Testis (tissue), 3 donors: Measurements from ENCODE around the gene MED17. TPM values are rescaled to one million over a fixed set of nuclear protein-coding genes. Genes with fewer than 3 reads are reported as not detected.

Experiments used
- DNase-seq: peaks from one replicate; pipeline ENCODE4 v3.0.0-alpha.2; 2019
- H3K27ac ChIP-seq, 2 donors: fragments of 200-600 bp; sonication (generic); one replicate each; pipeline ENCODE4 v1.5.1; 2019
- H3K27me3 ChIP-seq: fragments of 200-600 bp; sonication (generic); one replicate; pipeline ENCODE4 v1.5.1; 2019
- H3K36me3 ChIP-seq: fragments of 200-600 bp; sonication (generic); one replicate; pipeline ENCODE4 v1.5.1; 2017; ENCODE audit warnings: low read depth; ENCODE audit errors: missing control alignments
- H3K4me1 ChIP-seq: fragments of 200-600 bp; sonication (generic); one replicate; pipeline ENCODE4 v1.5.1; 2019
- H3K4me3 ChIP-seq, 2 donors: fragments of 200-600 bp; sonication (generic); one replicate each; pipeline ENCODE4 v1.5.1; 2017 to 2019
- H3K9me3 ChIP-seq: fragments of 200-600 bp; sonication (generic); one replicate; pipeline ENCODE4 v1.5.1; 2017
- POLR2A ChIP-seq: fragments of 450-650 bp; IDR thresholded peaks from one replicate; pipeline ENCODE4 v1.6.1; 2017; ENCODE audit warnings: antibody characterized with exemption, mild to moderate bottlenecking, moderate library complexity
- WGBS, 2 donors: methylation state at CpG; one replicate each; pipeline ENCODE4 v1.1.5; 2018; 5-methylcytosine and 5-hydroxymethylcytosine counted together
- intact Hi-C: fragments of 100-400 bp; cut with DNase I; formaldehyde crosslinking; loops from one replicate; pipeline ENCODE4 v1.15.1; 2023; ENCODE audit warnings: low total_unique reads
- polyA plus RNA-seq: library from polyadenylated mRNA; stranded (reverse); fragments of 350-450 nt; fragmentation: Illumina TruSeq; extraction: RNeasy Lipid Tissue Mini Kit (QIAGEN cat#74804); gene quantifications from one replicate; pipeline ENCODE4 v1.2.3, GENCODE V29; 2014; ENCODE audit warnings: low read depth, low replicate concordance; ENCODE audit not compliant: insufficient read depth
- total RNA-seq, 2 donors: library from RNA; depleted of rRNA; stranded (reverse); fragments of >200 nt; gene quantifications; one replicate each; pipeline ENCODE4 v1.2.3, GENCODE V29; 2016
- TF ChIP-seq, protein P1 (sequence below), 3 experiments: fragments of 450-650 bp in 2 of 3; fragments of 200-600 bp in 1 of 3; sonication (generic) in 1 of 3; IDR thresholded peaks; one replicate each; pipeline ENCODE4 v1.5.1; 2016 to 2019; ENCODE audit warnings: antibody characterized with exemption in 3 of 3, mild to moderate bottlenecking in 2 of 3, moderate library complexity in 1 of 3

Gene MED17
- total and polyA plus RNA-seq, 3 donors from 2014 or later, result 22.4 to 29.8 (median 23.2) TPM

DNA sequence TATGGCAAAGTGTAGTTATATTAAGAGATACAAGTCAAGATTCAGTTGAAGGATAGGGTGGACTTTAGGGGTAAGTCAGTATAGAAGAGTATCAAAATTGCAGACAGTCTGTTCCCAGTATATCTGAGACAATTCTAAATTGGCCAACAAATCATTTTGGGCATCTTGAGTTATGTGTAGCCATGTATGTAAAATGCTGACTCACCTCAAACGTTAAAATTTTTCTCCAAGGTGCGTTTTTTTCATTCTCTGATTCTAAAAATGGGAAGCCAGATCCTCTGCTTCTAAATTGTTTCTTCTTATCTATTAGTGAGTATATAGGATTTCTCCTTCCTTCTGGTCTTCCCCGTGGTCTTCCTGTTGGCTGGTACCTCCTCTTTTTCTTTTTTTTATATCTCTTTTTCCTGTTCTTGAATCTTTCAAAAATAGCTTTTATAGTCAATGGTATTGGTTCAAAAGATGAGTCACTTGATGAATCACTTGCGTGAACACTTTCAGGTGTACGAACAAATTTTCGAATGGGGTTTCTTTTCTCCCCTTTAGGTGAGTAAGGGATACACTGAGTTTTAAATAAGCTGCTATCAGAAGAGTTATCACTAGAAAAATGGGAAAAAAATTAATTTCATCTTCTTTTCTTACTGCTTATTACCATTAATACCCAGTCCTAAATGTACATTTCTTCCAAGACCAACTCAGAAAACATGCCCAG is 46.0 kb upstream of the MED17 start:
- no peak overlapping the region for H3K27ac ChIP-seq
- intact Hi-C loops, result no loop called here
- H3K9me3 ChIP-seq, result no peaks in the 10 kb centered on the region
- H3K36me3 ChIP-seq, result no peaks in the 10 kb centered on the region
- H3K4me1 ChIP-seq, result peaks cover 13% of the 10 kb centered on the region
- H3K4me3 ChIP-seq, result no peak overlapping the region
- H3K27me3 ChIP-seq, result no peaks in the 10 kb centered on the region
- DNase-seq, result no peak
- TF ChIP-seq, protein P1, sequence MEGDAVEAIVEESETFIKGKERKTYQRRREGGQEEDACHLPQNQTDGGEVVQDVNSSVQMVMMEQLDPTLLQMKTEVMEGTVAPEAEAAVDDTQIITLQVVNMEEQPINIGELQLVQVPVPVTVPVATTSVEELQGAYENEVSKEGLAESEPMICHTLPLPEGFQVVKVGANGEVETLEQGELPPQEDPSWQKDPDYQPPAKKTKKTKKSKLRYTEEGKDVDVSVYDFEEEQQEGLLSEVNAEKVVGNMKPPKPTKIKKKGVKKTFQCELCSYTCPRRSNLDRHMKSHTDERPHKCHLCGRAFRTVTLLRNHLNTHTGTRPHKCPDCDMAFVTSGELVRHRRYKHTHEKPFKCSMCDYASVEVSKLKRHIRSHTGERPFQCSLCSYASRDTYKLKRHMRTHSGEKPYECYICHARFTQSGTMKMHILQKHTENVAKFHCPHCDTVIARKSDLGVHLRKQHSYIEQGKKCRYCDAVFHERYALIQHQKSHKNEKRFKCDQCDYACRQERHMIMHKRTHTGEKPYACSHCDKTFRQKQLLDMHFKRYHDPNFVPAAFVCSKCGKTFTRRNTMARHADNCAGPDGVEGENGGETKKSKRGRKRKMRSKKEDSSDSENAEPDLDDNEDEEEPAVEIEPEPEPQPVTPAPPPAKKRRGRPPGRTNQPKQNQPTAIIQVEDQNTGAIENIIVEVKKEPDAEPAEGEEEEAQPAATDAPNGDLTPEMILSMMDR (IDR thresholded peaks at IDR 0.05), result no peak
- TF ChIP-seq POLR2A, result no peak
- 70 to 72% methylated on average over 6 of the region's 6 CpGs for WGBS, 2 donors

DNA sequence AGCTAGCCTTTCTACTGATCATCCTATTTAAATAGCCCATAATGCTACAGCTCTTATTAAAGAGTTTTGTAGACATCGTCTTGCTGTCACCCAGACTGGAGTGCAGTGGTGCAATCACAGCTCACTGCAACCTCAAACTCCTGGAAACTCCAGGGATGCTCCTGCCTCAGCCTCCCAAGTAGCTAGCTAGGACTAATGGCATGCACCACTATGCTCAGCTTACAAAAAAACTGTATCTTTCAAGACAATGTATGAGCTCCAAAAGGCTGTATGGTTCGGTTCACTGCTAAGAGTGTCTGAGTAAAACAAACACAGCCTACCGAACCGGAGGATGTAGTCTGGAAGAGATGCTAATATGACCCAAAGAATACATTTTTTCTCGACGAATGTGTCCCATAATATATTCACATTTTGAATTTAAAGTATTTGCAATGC is 45.4 kb upstream of the MED17 start:
- Histone ChIP-seq H3K4me1 (peaks cover 13% of the 10 kb centered on the region), H3K4me3 (no peak overlapping the region), H3K27me3 (no peaks in the 10 kb centered on the region), H3K27ac (no peak overlapping the region), H3K36me3 (no peaks in the 10 kb centered on the region), H3K9me3 (no peaks in the 10 kb centered on the region)
- intact Hi-C loops, result no loop called here
- TF ChIP-seq POLR2A, result no peak
- TF ChIP-seq, protein P1 (IDR thresholded peaks at IDR 0.05), result no peak
- 61 to 74% methylated on average over 6 of the region's 6 CpGs for WGBS, 2 donors
- no peak for DNase-seq

DNA sequence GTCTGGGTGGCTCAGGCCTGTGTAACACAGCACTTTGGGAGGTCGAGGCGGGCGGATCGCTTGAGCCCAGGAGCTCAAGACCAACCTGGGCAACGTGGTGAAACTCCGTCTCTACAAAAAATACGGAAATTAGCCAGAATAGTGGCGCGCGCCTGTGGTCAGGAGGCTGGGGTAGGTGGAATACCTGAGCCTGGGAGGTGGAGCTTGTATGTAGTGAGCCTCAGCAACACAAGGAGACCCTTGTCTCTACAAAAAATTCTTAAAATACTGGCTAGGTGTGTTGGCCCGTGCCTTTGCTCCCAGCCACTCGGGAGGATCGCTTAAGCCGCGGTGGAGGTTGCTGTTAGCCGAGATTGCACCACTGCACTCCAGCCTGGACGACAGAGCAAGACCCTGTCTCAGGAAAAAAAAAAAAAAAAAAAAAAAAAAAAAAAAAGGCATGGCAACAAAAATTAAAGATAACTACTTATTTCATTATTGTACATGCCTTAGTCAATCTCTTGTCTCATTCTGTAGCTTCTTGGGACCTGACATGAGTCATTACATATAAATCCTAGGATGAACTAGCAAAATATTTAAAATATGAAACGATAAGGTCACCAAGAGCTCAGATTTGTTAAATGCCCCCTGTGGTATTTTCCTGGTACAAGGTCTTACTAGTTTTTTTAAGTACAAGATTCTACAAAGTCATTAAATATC is 43.9 kb upstream of the MED17 start:
- TF ChIP-seq POLR2A, result no peak
- TF ChIP-seq, protein P1 (IDR thresholded peaks at IDR 0.05), result no peak
- 9 to 17% methylated on average over 18 of the region's 18 CpGs for WGBS, 2 donors
- intact Hi-C loops, result no loop called here
- Histone ChIP-seq H3K4me3 (peak overlapping the region; percentile 77 to 92), H3K9me3 (no peaks in the 10 kb centered on the region), H3K4me1 (peaks cover 16% of the 10 kb centered on the region), H3K36me3 (no peaks in the 10 kb centered on the region), H3K27ac (peak overlapping the region in 1 of 2 donors; percentile 96), H3K27me3 (no peaks in the 10 kb centered on the region)
- DNase-seq, result peak; percentile 36

DNA sequence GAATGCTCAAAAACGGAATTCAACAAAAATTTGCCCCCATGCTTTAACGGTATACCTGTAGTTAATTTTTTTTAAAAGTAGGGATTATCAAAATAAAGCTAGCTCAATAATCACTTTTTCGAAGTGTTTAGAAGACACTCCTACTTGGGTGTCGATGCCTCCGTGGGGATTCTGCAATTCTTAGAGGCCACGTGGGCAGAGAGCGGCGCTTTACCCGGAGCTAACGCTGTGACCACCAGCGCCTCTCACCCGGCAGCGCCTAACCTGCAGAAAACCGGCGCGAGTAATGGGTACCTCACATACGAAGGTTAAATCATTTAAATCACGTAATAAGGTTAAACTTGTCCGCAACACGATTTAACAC is 43.4 kb upstream of the MED17 start:
- no peak for TF ChIP-seq POLR2A
- TF ChIP-seq, protein P1 (IDR thresholded peaks at IDR 0.05), result no peak
- H3K27ac ChIP-seq, result peak overlapping the region; percentile 79 to 96
- 0 to 1% methylated on average over 20 of the region's 20 CpGs for WGBS, 2 donors
- peak; percentile 70 for DNase-seq
- peak overlapping the region; percentile 77 to 92 for H3K4me3 ChIP-seq
- H3K36me3 ChIP-seq, result no peaks in the 10 kb centered on the region
- H3K9me3 ChIP-seq, result no peaks in the 10 kb centered on the region
- intact Hi-C loops, result no loop called here
- H3K27me3 ChIP-seq, result no peaks in the 10 kb centered on the region
- peaks cover 18% of the 10 kb centered on the region for H3K4me1 ChIP-seq
